Activated CD8-positive, alpha-beta T cell treated with anti-CD3 and anti-CD28 coated beads for 36 hours (primary cell): ENCODE measurements around the gene SARS1. TPM values are rescaled to one million over a fixed set of nuclear protein-coding genes. Genes with fewer than 3 reads are reported as not detected.
A peak's percentile ranks its signal among the peaks of the same experiment; 100 is the strongest.

Experiments used
- ATAC-seq: fragments of 200-7000 bp; cut with Tn5 transposase; one replicate; pipeline ENCODE4 v1.10.0; 2021; ENCODE audit warnings: mild to moderate bottlenecking, moderate library complexity
- CTCF ChIA-PET: fragments of 350-600 bp; sonication (Branson Sonifier 250); formaldehyde crosslinking; loops from one replicate; lab custom pipeline; 2021; ENCODE audit warnings: antibody characterized with exemption; lab: Charles Lee
- POLR2A ChIA-PET: fragments of 350-600 bp; sonication (Branson Sonifier 250); formaldehyde crosslinking; loops from one replicate; lab custom pipeline; 2021; ENCODE audit warnings: antibody characterized with exemption; lab: Charles Lee
- DNase-seq: peaks from one replicate; pipeline ENCODE4 v3.0.0-alpha.2; 2020
- H3K27ac Mint-ChIP-seq: one replicate; pipeline ENCODE4 v1.8.0; 2021; ENCODE audit warnings: mild to moderate bottlenecking, mixed read lengths
- H3K27me3 Mint-ChIP-seq: one replicate; pipeline ENCODE4 v1.8.0; 2021; ENCODE audit warnings: mixed read lengths
- H3K36me3 Mint-ChIP-seq: one replicate; pipeline ENCODE4 v1.8.0; 2021; ENCODE audit warnings: low read depth, mixed read lengths
- H3K4me1 Mint-ChIP-seq: one replicate; pipeline ENCODE4 v1.8.0; 2021; ENCODE audit warnings: low read depth, mixed read lengths
- H3K4me3 Mint-ChIP-seq: one replicate; pipeline ENCODE4 v1.8.0; 2021; ENCODE audit warnings: mild to moderate bottlenecking, moderate library complexity, mixed read lengths
- H3K9me3 Mint-ChIP-seq: one replicate; pipeline ENCODE4 v1.8.0; 2021; ENCODE audit warnings: mixed read lengths
- intact Hi-C: fragments of 100-400 bp; cut with micrococcal nuclease; formaldehyde crosslinking; loops from one replicate; pipeline ENCODE4 v1.10.0; 2022
- total RNA-seq, 2 experiments: library from RNA; stranded (reverse); gene quantifications; one replicate each; pipeline ENCODE4 v1.2.3, GENCODE V29; 2021
- TF ChIP-seq, protein P1 (sequence below): fragments of 200-600 bp; IDR thresholded peaks from one replicate; pipeline ENCODE4 v1.8.0; 2022; ENCODE audit warnings: antibody characterized with exemption, mild to moderate bottlenecking

SARS1 gene
- total RNA-seq, 2 experiments from 2014 or later: 226 to 228 TPM

GRCh38 chr1:109192433-109192832 lies 21.3 kb upstream of the SARS1 start:
- H3K4me3 Mint-ChIP-seq: no peak overlapping the region
- intact Hi-C loops: no loop called here
- H3K36me3 Mint-ChIP-seq: no peaks in the 10 kb centered on the region
- no peak overlapping the region for H3K27ac Mint-ChIP-seq
- H3K9me3 Mint-ChIP-seq: no peaks in the 10 kb centered on the region
- TF ChIP-seq, protein P1, sequence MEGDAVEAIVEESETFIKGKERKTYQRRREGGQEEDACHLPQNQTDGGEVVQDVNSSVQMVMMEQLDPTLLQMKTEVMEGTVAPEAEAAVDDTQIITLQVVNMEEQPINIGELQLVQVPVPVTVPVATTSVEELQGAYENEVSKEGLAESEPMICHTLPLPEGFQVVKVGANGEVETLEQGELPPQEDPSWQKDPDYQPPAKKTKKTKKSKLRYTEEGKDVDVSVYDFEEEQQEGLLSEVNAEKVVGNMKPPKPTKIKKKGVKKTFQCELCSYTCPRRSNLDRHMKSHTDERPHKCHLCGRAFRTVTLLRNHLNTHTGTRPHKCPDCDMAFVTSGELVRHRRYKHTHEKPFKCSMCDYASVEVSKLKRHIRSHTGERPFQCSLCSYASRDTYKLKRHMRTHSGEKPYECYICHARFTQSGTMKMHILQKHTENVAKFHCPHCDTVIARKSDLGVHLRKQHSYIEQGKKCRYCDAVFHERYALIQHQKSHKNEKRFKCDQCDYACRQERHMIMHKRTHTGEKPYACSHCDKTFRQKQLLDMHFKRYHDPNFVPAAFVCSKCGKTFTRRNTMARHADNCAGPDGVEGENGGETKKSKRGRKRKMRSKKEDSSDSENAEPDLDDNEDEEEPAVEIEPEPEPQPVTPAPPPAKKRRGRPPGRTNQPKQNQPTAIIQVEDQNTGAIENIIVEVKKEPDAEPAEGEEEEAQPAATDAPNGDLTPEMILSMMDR: no peak
- no peak for ATAC-seq
- ChIA-PET CTCF (interaction anchor here (1.2 to 1.7 kb wide), 3 partner anchors 9 to 169 kb away, joined by 3 to 7 read pairs (median 5); no protein-coding TSS in a partner anchor), POLR2A (no interaction called here)
- DNase-seq: no peak
- no peaks in the 10 kb centered on the region for H3K27me3 Mint-ChIP-seq
- H3K4me1 Mint-ChIP-seq: no peaks in the 10 kb centered on the region

DNA sequence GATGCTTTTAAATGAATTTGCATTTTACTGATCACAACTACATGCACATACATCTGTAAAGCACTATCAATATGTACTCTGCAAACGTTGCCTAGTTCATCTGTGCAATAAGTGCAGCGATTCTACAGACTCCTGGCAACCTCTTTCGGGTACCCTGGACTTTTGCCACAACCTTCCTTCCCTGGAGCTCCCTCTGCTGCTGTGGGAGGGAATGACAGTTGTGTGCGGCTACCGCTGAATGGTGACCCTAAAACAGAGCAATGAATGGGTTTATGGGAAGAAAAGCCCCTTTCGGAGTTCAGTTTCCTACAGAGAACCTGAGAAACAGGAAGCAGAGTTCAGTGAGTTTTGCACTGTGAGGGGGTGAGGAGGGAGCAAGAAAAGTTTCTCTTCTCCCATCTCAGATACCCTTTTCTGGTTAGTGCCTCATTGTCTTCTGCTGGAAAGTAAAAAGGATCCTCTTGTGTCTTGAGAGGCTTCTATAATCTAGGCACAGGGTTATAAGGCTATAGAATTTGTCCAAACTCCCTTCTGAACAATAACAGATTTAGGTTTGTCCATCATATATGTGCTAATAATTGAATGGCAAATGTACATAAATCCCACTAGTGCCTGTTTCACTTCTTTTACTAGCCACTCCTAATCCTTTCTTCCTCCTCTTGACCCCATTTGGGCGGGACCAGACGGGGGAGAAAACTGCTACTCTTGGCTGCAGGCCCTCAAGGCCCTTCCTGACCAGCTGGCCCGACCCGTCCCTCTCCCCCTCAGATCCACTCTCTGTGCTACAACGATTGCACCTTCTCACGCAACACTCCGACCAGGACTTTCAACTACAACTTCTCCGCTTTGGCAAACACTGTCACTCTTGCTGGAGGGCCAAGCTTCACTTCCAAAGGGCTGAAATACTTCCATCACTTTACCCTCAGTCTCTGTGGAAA lies 19.8 kb upstream of the SARS1 start:
- Mint-ChIP-seq H3K4me3 (no peak overlapping the region), H3K27me3 (no peaks in the 10 kb centered on the region), H3K27ac (no peak overlapping the region), H3K9me3 (no peaks in the 10 kb centered on the region), H3K4me1 (no peaks in the 10 kb centered on the region), H3K36me3 (no peaks in the 10 kb centered on the region)
- DNase-seq: peak; percentile 77
- peak; percentile 89 for ATAC-seq
- TF ChIP-seq, protein P1: peak; percentile 90
- intact Hi-C loops: no loop called here
- POLR2A ChIA-PET: interaction anchor here (0.8 kb wide), 1 partner anchor 94 kb away, joined by 3 read pairs; no protein-coding TSS in a partner anchor
- CTCF ChIA-PET: interaction anchor here (0.6 to 1.8 kb wide), 18 partner anchors 10 to 338 kb away, joined by 3 to 7 read pairs (median 3); partner anchors contain the start of gene TMEM167B

GRCh38 chr1:109197158-109198042 lies 16.3 kb upstream of the SARS1 start:
- H3K4me3 Mint-ChIP-seq: no peak overlapping the region
- no peaks in the 10 kb centered on the region for H3K27me3 Mint-ChIP-seq
- no peak overlapping the region for H3K27ac Mint-ChIP-seq
- DNase-seq (peak; percentile 48), ATAC-seq (peak; percentile 44)
- H3K36me3 Mint-ChIP-seq: no peaks in the 10 kb centered on the region
- intact Hi-C loops: no loop called here
- ChIA-PET CTCF (interaction anchor here (1.0 to 1.7 kb wide), 2 partner anchors 97 to 335 kb away, joined by 3 to 5 read pairs; no protein-coding TSS in a partner anchor), POLR2A (interaction anchor here (1.0 to 2.3 kb wide), 3 partner anchors 9 to 18 kb away, joined by 4 to 10 read pairs (median 5); partner anchors contain the start of gene SARS1)
- no peaks in the 10 kb centered on the region for H3K9me3 Mint-ChIP-seq
- H3K4me1 Mint-ChIP-seq: peaks cover 19% of the 10 kb centered on the region
- TF ChIP-seq, protein P1: no peak

DNA sequence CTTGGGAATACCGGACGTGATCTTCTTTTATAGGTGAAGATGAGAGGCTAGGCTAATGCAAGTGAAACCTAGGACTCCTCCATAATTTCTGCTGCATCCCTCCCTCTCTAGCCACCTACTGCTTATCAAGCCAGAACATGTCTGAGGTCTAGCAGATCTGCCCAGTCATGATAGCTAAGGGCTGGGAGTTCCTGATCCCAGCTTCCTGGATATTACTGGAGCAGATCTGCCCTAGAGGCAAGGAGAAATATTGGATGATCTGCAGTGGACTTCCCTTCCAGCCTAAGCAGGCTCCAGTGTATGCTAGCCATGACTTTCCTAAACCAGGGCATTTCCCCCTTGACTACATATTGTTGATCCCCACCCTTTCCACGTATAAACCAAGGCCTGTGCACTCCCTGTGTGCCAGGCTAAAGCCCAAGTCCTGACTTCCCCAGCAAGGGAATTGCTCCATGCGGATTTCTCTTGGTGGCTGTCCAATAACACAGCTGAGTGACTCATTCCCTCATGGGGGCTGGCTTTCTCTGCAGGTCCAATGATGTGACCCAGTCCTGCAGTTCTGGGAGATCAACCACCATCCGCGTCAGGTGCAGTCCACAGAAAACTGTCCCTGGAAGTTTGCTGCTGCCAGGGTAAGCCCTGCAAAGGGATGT lies 15.5 kb upstream of the SARS1 start:
- H3K36me3 Mint-ChIP-seq: no peaks in the 10 kb centered on the region
- POLR2A ChIA-PET: interaction anchor here (0.6 to 2.3 kb wide), 3 partner anchors 8 to 32 kb away, joined by 3 to 10 read pairs (median 5); no protein-coding TSS in a partner anchor
- no peak overlapping the region for H3K27ac Mint-ChIP-seq
- no peaks in the 10 kb centered on the region for H3K9me3 Mint-ChIP-seq
- CTCF ChIA-PET: interaction anchor here (1.0 to 4.0 kb wide), 6 partner anchors 7 to 335 kb away, joined by 3 to 54 read pairs (median 6); partner anchors contain the start of genes SARS1 and SORT1
- DNase-seq (no peak), ATAC-seq (no peak)
- intact Hi-C loops: no loop called here
- peaks cover 19% of the 10 kb centered on the region for H3K4me1 Mint-ChIP-seq
- H3K27me3 Mint-ChIP-seq: no peaks in the 10 kb centered on the region
- no peak overlapping the region for H3K4me3 Mint-ChIP-seq
- TF ChIP-seq, protein P1: no peak
